ENCODE measurements around the gene ABCB1. TPM values are rescaled to one million over a fixed set of nuclear protein-coding genes. Genes with fewer than 3 reads are reported as not detected.

Gene ABCB1
- total and polyA plus RNA-seq, 2 donors (not counting 3 experiments of a cell fraction or from before 2014, with no cell fraction given): 7.1 to 7.5 TPM

DNA sequence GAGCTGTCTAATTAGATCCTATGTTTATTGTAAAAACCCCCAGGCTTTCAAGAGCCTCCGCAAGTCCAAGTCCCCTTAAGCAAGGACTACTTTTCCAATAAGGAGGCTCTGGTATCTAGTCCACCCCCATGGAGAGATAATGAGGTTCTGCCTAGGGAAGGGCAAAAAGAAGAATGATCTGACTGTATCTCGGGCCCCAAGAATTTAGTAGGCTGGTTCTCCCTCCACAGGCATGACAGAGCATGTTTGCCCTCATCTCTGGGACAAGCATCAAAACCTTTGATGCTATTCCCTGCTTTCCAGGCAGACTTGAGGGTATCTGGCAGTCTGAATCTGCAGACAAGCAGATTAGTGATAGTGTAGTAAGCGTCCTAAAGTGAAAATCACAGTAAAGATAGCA, 19.0 kb downstream of the ABCB1 start:
- dilution Hi-C loops (cut with MboI; ENCODE audit: extremely low pct_ligation_motif_present, low sequenced_read_pairs): no loop called here

DNA sequence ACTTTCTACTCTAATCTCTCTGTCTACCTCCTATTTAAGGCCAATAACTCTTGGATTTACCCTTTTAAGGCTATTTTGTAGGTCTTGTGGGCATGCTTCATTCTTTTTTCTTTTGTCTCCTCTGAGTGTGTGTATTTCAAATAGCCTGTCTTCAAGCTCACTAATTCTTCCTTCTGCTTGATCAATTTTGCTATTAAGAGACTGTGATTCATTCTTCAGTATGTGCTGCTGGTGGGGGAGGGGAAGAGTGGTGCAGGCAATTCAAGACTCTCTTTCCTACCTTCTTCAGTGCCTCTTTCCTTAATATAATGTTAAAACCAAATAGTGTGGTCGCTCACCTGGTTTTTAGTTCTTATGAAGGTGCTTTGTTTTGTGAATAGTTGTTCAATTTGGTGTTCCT, 20.0 kb downstream of the ABCB1 start:
- no peak for DNase-seq (ENCODE audit: low read depth, low spot score)
- Histone ChIP-seq H3K27me3 (ENCODE audit: control insufficient read depth in 2 of 2, insufficient read depth in 2 of 2, low read length in 2 of 2) (peaks cover 0 to 2% of the 10 kb centered on the region in 2 experiments), H3K9me3 (replicated peaks; ENCODE audit: control insufficient read depth, insufficient read depth, low read length) (no peaks in the 10 kb centered on the region), H3K79me2 (ENCODE audit: control insufficient read depth, insufficient read depth, low read length) (no peaks in the 10 kb centered on the region), H3K9me1 (replicated peaks; ENCODE audit: control insufficient read depth, extremely low read depth, insufficient read depth, low read length) (no peaks in the 10 kb centered on the region), H2AFZ (ENCODE audit: low read depth, low read length) (no peak overlapping the region), H3K9ac (replicated peaks; ENCODE audit: extremely low read depth, insufficient read depth, low read length) (no peak overlapping the region), H3K36me3 (ENCODE audit: control insufficient read depth in 2 of 2, extremely low read depth in 1 of 2, insufficient read depth in 2 of 2, low read length in 2 of 2) (no peaks in the 10 kb centered on the region), H3K27ac (ENCODE audit: insufficient read depth, low read depth, low read length) (no peak overlapping the region), H3K4me3 (replicated peaks in 1 of 3; ENCODE audit: insufficient read depth in 1 of 3, low read depth in 1 of 3, low read length in 3 of 3) (no peak overlapping the region), H3K4me2 (ENCODE audit: insufficient read depth, low read length) (no peak overlapping the region), H4K20me1 (replicated peaks; ENCODE audit: control insufficient read depth, extremely low read depth, insufficient read depth, low read length) (no peaks in the 10 kb centered on the region), H3K4me1 (ENCODE audit: control insufficient read depth, extremely low read depth, insufficient read depth, low read length) (no peaks in the 10 kb centered on the region)
- TF ChIP-seq EZH2 (IDR thresholded peaks at IDR 0.05; ENCODE audit: borderline replicate concordance, low read depth, low read length, severe bottlenecking) (no peak), JUN (IDR thresholded peaks at IDR 0.05; ENCODE audit: borderline replicate concordance, insufficient read depth, insufficient read length, low read depth) (no peak), MYC (IDR thresholded peaks at IDR 0.05; ENCODE audit: low read depth, low read length) (no peak), POLR2A (IDR thresholded peaks at IDR 0.05; ENCODE audit: low read depth, low read length) (no peak), FOS (IDR thresholded peaks at IDR 0.05; ENCODE audit: borderline replicate concordance, insufficient read depth, low read length) (no peak), GATA2 (IDR thresholded peaks at IDR 0.05; ENCODE audit: insufficient read depth, insufficient read length, low read depth, low read length) (no peak), POLR2AphosphoS5 (IDR thresholded peaks at IDR 0.05; ENCODE audit: insufficient read depth, low read depth, low read length) (no peak)
- TF ChIP-seq, protein P1, sequence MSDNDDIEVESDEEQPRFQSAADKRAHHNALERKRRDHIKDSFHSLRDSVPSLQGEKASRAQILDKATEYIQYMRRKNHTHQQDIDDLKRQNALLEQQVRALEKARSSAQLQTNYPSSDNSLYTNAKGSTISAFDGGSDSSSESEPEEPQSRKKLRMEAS (IDR thresholded peaks at IDR 0.05; ENCODE audit: insufficient read depth, insufficient read length): no peak
- TF ChIP-seq, protein P2, sequence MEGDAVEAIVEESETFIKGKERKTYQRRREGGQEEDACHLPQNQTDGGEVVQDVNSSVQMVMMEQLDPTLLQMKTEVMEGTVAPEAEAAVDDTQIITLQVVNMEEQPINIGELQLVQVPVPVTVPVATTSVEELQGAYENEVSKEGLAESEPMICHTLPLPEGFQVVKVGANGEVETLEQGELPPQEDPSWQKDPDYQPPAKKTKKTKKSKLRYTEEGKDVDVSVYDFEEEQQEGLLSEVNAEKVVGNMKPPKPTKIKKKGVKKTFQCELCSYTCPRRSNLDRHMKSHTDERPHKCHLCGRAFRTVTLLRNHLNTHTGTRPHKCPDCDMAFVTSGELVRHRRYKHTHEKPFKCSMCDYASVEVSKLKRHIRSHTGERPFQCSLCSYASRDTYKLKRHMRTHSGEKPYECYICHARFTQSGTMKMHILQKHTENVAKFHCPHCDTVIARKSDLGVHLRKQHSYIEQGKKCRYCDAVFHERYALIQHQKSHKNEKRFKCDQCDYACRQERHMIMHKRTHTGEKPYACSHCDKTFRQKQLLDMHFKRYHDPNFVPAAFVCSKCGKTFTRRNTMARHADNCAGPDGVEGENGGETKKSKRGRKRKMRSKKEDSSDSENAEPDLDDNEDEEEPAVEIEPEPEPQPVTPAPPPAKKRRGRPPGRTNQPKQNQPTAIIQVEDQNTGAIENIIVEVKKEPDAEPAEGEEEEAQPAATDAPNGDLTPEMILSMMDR (IDR thresholded peaks at IDR 0.05; ENCODE audit: extremely low read depth in 1 of 2, insufficient read depth in 1 of 2, low read depth in 1 of 2, low read length in 2 of 2): no peak
- intact Hi-C loops (cut with micrococcal nuclease) (no loop called here), dilution Hi-C loops (cut with MboI; ENCODE audit: extremely low pct_ligation_motif_present, low sequenced_read_pairs) (no loop called here)
- ChIA-PET POLR2A (no interaction called here), CTCF (no interaction called here)
- FAIRE-seq: no peak
- no TSS peak for BruUV-seq (replicated peaks)

More for the DNA sequence above, 19.0 kb downstream of the ABCB1 start:
- no TSS peak for BruUV-seq (replicated peaks)
- Histone ChIP-seq H3K9me1 (replicated peaks; ENCODE audit: control insufficient read depth, extremely low read depth, insufficient read depth, low read length) (no peaks in the 10 kb centered on the region), H3K79me2 (ENCODE audit: control insufficient read depth, insufficient read depth, low read length) (no peaks in the 10 kb centered on the region), H3K9me3 (replicated peaks; ENCODE audit: control insufficient read depth, insufficient read depth, low read length) (no peaks in the 10 kb centered on the region), H3K27me3 (ENCODE audit: control insufficient read depth in 2 of 2, insufficient read depth in 2 of 2, low read length in 2 of 2) (peaks cover 0 to 2% of the 10 kb centered on the region in 2 experiments), H3K4me2 (ENCODE audit: insufficient read depth, low read length) (no peak overlapping the region), H3K36me3 (ENCODE audit: control insufficient read depth in 2 of 2, extremely low read depth in 1 of 2, insufficient read depth in 2 of 2, low read length in 2 of 2) (no peaks in the 10 kb centered on the region), H3K9ac (replicated peaks; ENCODE audit: extremely low read depth, insufficient read depth, low read length) (no peak overlapping the region), H3K4me3 (replicated peaks in 1 of 3; ENCODE audit: insufficient read depth in 1 of 3, low read depth in 1 of 3, low read length in 3 of 3) (no peak overlapping the region), H2AFZ (ENCODE audit: low read depth, low read length) (no peak overlapping the region), H3K27ac (ENCODE audit: insufficient read depth, low read depth, low read length) (no peak overlapping the region), H3K4me1 (ENCODE audit: control insufficient read depth, extremely low read depth, insufficient read depth, low read length) (no peaks in the 10 kb centered on the region), H4K20me1 (replicated peaks; ENCODE audit: control insufficient read depth, extremely low read depth, insufficient read depth, low read length) (no peaks in the 10 kb centered on the region)
- intact Hi-C loops (cut with micrococcal nuclease): no loop called here
- POLR2A ChIA-PET: no interaction called here
- no peak for TF ChIP-seq POLR2AphosphoS5 (IDR thresholded peaks at IDR 0.05; ENCODE audit: insufficient read depth, low read depth, low read length)
- TF ChIP-seq MYC (IDR thresholded peaks at IDR 0.05; ENCODE audit: low read depth, low read length): no peak
- no peak for TF ChIP-seq JUN (IDR thresholded peaks at IDR 0.05; ENCODE audit: borderline replicate concordance, insufficient read depth, insufficient read length, low read depth)
- TF ChIP-seq FOS (IDR thresholded peaks at IDR 0.05; ENCODE audit: borderline replicate concordance, insufficient read depth, low read length): no peak
- TF ChIP-seq, protein P1 (IDR thresholded peaks at IDR 0.05; ENCODE audit: insufficient read depth, insufficient read length): no peak
- CTCF ChIA-PET: no interaction called here
- FAIRE-seq: no peak
- DNase-seq (ENCODE audit: low read depth, low spot score): no peak
